H1 (cell line): Measurements from ENCODE around the gene FBXL17. TPM values are rescaled to one million over a fixed set of nuclear protein-coding genes. Genes with fewer than 3 reads are reported as not detected.

ENCODE experiments used
- GTF2F1 ChIP-seq: IDR thresholded peaks from 2 replicates; pipeline ENCODE4 v1.6.1; 2012; ENCODE audit warnings: low read depth, low read length, improper control_type of control experiment, borderline replicate concordance
- SIRT6 ChIP-seq: IDR thresholded peaks from one replicate; pipeline ENCODE4 v1.7.1; 2012; ENCODE audit warnings: low read length, inconsistent platforms
- SP2 ChIP-seq: IDR thresholded peaks from 2 replicates; pipeline ENCODE4 v1.6.1; 2012; ENCODE audit warnings: mild to moderate bottlenecking, low read length, inconsistent platforms
- polyA plus RNA-seq, 7 experiments: library from polyadenylated mRNA; depleted of rRNA in 3 of 7; stranded (reverse) in 5 of 7; unstranded in 2 of 7; fragments of >200 nt in 5 of 7; fragments of 200-250 nt in 2 of 7; gene quantifications; 1 replicate in 5 of 7; 2 replicates in 1 of 7; 4 replicates in 1 of 7; pipeline versions ENCODE4 v1.2.1 to v1.2.3, GENCODE V29; 2011 to 2013; ENCODE audit warnings: missing spikeins in 2 of 7, mixed read lengths in 2 of 7
- total RNA-seq: library from RNA; stranded (reverse); fragmentation: NEBNext Ultra II Directional; extraction: Animal tissue kit (Norgen Biotek cat#: 25700); gene quantifications from 2 replicates; pipeline ENCODE4 v1.2.1, GENCODE V29; 2021

Gene FBXL17
- total and polyA plus RNA-seq, 2 of the 8 experiments (the other 6 are each of a cell fraction or from before 2014, with no cell fraction given) = 0.35 to 4.3 TPM

DNA sequence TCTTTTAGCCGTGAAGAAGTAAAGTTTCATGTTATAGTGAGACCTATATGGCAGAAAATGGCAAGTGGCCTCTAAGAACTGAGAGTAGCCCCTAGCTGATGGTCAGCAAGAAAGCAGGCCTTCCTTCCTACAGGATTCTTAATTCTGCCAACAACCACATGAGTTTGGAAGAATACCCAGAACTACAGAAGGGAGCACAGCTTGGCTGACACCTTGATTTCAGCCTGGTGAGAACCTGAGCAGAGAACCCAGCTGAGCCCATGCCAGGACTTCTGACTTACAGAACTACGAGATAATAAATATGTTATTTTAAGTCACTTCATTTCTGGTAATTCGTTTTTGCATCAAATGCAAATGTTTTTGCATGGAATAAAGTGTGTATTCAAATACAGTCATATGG is 5.9 kb upstream of the FBXL17 start (continued):
- TF ChIP-seq SP2 = no peak
- no peak for TF ChIP-seq GTF2F1
- no peak for TF ChIP-seq SIRT6
